Testis (tissue), 3 donors: ENCODE results near the gene COL4A6. TPM values are rescaled to one million over a fixed set of nuclear protein-coding genes. Genes with fewer than 3 reads are reported as not detected.

Source experiments
- DNase-seq: peaks from one replicate; pipeline ENCODE4 v3.0.0-alpha.2; 2019
- H3K27ac ChIP-seq, 2 donors: fragments of 200-600 bp; sonication (generic); one replicate each; pipeline ENCODE4 v1.5.1; 2019
- H3K27me3 ChIP-seq: fragments of 200-600 bp; sonication (generic); one replicate; pipeline ENCODE4 v1.5.1; 2019
- H3K36me3 ChIP-seq: fragments of 200-600 bp; sonication (generic); one replicate; pipeline ENCODE4 v1.5.1; 2017; ENCODE audit warnings: low read depth; ENCODE audit errors: missing control alignments
- H3K4me1 ChIP-seq: fragments of 200-600 bp; sonication (generic); one replicate; pipeline ENCODE4 v1.5.1; 2019
- H3K4me3 ChIP-seq, 2 donors: fragments of 200-600 bp; sonication (generic); one replicate each; pipeline ENCODE4 v1.5.1; 2017 to 2019
- H3K9me3 ChIP-seq: fragments of 200-600 bp; sonication (generic); one replicate; pipeline ENCODE4 v1.5.1; 2017
- POLR2A ChIP-seq: fragments of 450-650 bp; IDR thresholded peaks from one replicate; pipeline ENCODE4 v1.6.1; 2017; ENCODE audit warnings: antibody characterized with exemption, mild to moderate bottlenecking, moderate library complexity
- WGBS, 2 donors: methylation state at CpG; one replicate each; pipeline ENCODE4 v1.1.5; 2018; 5-methylcytosine and 5-hydroxymethylcytosine counted together
- intact Hi-C: fragments of 100-400 bp; cut with DNase I; formaldehyde crosslinking; loops from one replicate; pipeline ENCODE4 v1.15.1; 2023; ENCODE audit warnings: low total_unique reads
- polyA plus RNA-seq: library from polyadenylated mRNA; stranded (reverse); fragments of 350-450 nt; fragmentation: Illumina TruSeq; extraction: RNeasy Lipid Tissue Mini Kit (QIAGEN cat#74804); gene quantifications from one replicate; pipeline ENCODE4 v1.2.3, GENCODE V29; 2014; ENCODE audit warnings: low read depth, low replicate concordance; ENCODE audit not compliant: insufficient read depth
- total RNA-seq, 2 donors: library from RNA; depleted of rRNA; stranded (reverse); fragments of >200 nt; gene quantifications; one replicate each; pipeline ENCODE4 v1.2.3, GENCODE V29; 2016
- TF ChIP-seq, protein P1 (sequence below), 3 experiments: fragments of 450-650 bp in 2 of 3; fragments of 200-600 bp in 1 of 3; sonication (generic) in 1 of 3; IDR thresholded peaks; one replicate each; pipeline ENCODE4 v1.5.1; 2016 to 2019; ENCODE audit warnings: antibody characterized with exemption in 3 of 3, mild to moderate bottlenecking in 2 of 3, moderate library complexity in 1 of 3

The COL4A6 gene
- total and polyA plus RNA-seq, 3 donors from 2014 or later = 2.4 to 4.9 (median 3.5) TPM

DNA sequence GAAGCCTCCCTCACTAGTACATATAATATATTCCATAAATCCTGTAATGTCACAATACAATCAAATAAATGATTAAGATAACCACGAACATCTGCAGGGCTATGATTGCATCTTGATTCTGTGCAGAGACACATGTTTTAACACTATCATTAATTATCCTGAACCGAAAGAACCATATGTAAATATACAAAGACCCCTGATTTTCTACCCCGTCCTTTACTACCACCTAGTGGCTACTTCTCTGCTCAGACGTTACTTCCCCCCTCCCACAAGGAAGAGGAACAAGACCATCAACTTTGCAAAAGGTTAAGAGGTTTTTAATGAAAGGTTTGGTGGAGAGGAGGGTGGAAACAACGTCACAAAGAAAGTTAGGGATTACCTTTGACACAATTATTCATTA is 134.0 kb downstream of the COL4A6 start:
- Histone ChIP-seq H3K4me1 (no peaks in the 10 kb centered on the region), H3K27ac (no peak overlapping the region), H3K4me3 (no peak overlapping the region), H3K36me3 (no peaks in the 10 kb centered on the region), H3K9me3 (no peaks in the 10 kb centered on the region), H3K27me3 (no peaks in the 10 kb centered on the region)
- intact Hi-C loops = no loop called here
- DNase-seq = no peak
- no peak for TF ChIP-seq POLR2A
- TF ChIP-seq, protein P1, sequence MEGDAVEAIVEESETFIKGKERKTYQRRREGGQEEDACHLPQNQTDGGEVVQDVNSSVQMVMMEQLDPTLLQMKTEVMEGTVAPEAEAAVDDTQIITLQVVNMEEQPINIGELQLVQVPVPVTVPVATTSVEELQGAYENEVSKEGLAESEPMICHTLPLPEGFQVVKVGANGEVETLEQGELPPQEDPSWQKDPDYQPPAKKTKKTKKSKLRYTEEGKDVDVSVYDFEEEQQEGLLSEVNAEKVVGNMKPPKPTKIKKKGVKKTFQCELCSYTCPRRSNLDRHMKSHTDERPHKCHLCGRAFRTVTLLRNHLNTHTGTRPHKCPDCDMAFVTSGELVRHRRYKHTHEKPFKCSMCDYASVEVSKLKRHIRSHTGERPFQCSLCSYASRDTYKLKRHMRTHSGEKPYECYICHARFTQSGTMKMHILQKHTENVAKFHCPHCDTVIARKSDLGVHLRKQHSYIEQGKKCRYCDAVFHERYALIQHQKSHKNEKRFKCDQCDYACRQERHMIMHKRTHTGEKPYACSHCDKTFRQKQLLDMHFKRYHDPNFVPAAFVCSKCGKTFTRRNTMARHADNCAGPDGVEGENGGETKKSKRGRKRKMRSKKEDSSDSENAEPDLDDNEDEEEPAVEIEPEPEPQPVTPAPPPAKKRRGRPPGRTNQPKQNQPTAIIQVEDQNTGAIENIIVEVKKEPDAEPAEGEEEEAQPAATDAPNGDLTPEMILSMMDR (IDR thresholded peaks at IDR 0.05) = no peak
- 33 to 42% methylated on average over 5 of the region's 5 CpGs for WGBS, 2 donors

DNA sequence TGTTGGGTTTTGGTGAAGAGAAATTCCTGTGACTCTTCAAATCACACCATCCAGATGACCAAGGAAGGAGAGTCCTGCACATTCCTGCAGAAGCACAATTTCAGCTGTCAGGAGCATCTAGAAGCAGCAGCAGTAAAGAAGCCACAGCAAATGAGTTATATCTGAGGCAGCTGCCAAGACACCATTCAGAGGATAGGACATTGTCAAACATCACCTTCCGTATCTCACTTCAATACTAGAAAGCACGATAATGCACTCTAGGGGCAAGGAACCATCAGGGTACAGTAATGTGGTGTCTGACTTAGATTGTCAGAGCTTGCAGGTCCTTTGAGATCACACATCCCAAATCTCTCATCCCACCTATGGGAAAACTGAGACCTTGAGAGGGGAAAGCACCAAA is 134.5 kb downstream of the COL4A6 start:
- Histone ChIP-seq H3K9me3 (no peaks in the 10 kb centered on the region), H3K27ac (no peak overlapping the region), H3K4me1 (no peaks in the 10 kb centered on the region), H3K36me3 (no peaks in the 10 kb centered on the region), H3K27me3 (no peaks in the 10 kb centered on the region), H3K4me3 (no peak overlapping the region)
- DNase-seq = no peak
- WGBS, 2 donors = 75% methylated on average over 2 of the region's 2 CpGs; no CpG with 5 or more reads in 1 of the 2 donors
- TF ChIP-seq, protein P1 (IDR thresholded peaks at IDR 0.05) = no peak
- TF ChIP-seq POLR2A = no peak
- intact Hi-C loops = no loop called here

- no peak overlapping the region for H3K4me3 ChIP-seq
- no peaks in the 10 kb centered on the region for H3K27me3 ChIP-seq
- TF ChIP-seq POLR2A = no peak
- TF ChIP-seq, protein P1 (IDR thresholded peaks at IDR 0.05) = no peak
- no peaks in the 10 kb centered on the region for H3K9me3 ChIP-seq
- WGBS, 2 donors = 81 to 84% methylated on average over 1 of the region's 1 CpG
- no peak overlapping the region for H3K27ac ChIP-seq
- intact Hi-C loops = no loop called here
- H3K36me3 ChIP-seq = no peaks in the 10 kb centered on the region
- no peaks in the 10 kb centered on the region for H3K4me1 ChIP-seq
- no peak for DNase-seq
Observed at GRCh38 chrX:108299704-108300103, 138.5 kb downstream of the COL4A6 start.

GRCh38 chrX:108299101-108299591 is 139.1 kb downstream of the COL4A6 start:
- H3K27me3 ChIP-seq = no peaks in the 10 kb centered on the region
- intact Hi-C loops = no loop called here
- no peaks in the 10 kb centered on the region for H3K9me3 ChIP-seq
- no peaks in the 10 kb centered on the region for H3K4me1 ChIP-seq
- no peak for DNase-seq
- no peak for TF ChIP-seq POLR2A
- TF ChIP-seq, protein P1 (IDR thresholded peaks at IDR 0.05) = no peak
- WGBS, 2 donors = 23 to 54% methylated on average over 2 of the region's 2 CpGs
- H3K36me3 ChIP-seq = no peaks in the 10 kb centered on the region
- no peak overlapping the region for H3K4me3 ChIP-seq
- H3K27ac ChIP-seq = no peak overlapping the region

GRCh38 chrX:108298165-108298602 is 140.0 kb downstream of the COL4A6 start:
- Histone ChIP-seq H3K36me3 (no peaks in the 10 kb centered on the region), H3K27me3 (no peaks in the 10 kb centered on the region), H3K4me3 (no peak overlapping the region), H3K4me1 (no peaks in the 10 kb centered on the region), H3K9me3 (no peaks in the 10 kb centered on the region), H3K27ac (no peak overlapping the region)
- 67 to 75% methylated on average over 3 to 14 of the region's 18 CpGs for WGBS, 2 donors
- no peak for TF ChIP-seq POLR2A
- TF ChIP-seq, protein P1 (IDR thresholded peaks at IDR 0.05) = no peak
- DNase-seq = no peak
- intact Hi-C loops = no loop called here
